HG03135 (cell line): ENCODE results near the gene SH2D7.

Source experiments
- ATAC-seq: cut with Tn5 transposase; IDR thresholded peaks from one replicate; pipeline ENCODE4 v1.9.1; 2021; ENCODE audit warnings: mild to moderate bottlenecking, moderate library complexity; ENCODE audit not compliant: unreplicated experiment

Gene SH2D7

GRCh38 chr15:78077053-78077870 lies 15.1 kb upstream of the SH2D7 start, which contains the start of gene TBC1D2B:
TSS of gene TBC1D2B (minus strand) at chr15:78077711. CDS start at chr15:78077652, 59 bp downstream.
- peak; percentile 69 for ATAC-seq

GRCh38 chr15:78077871-78078210 lies 14.5 kb upstream of the SH2D7 start:
- ATAC-seq = peak; percentile 12

GRCh38 chr15:78079298-78080087 lies 12.9 kb upstream of the SH2D7 start:
- no peak for ATAC-seq

GRCh38 chr15:78080088-78080460 lies 12.3 kb upstream of the SH2D7 start:
- no peak for ATAC-seq

GRCh38 chr15:78082106-78082742 lies 10.1 kb upstream of the SH2D7 start:
- ATAC-seq = no peak

GRCh38 chr15:78082743-78083110 lies 9.6 kb upstream of the SH2D7 start:
- no peak for ATAC-seq

GRCh38 chr15:78083186-78083585 lies 9.2 kb upstream of the SH2D7 start:
- no peak for ATAC-seq

- ATAC-seq = no peak
Measured at GRCh38 chr15:78083687-78084448, 8.5 kb upstream of the SH2D7 start.

- no peak for ATAC-seq
Measured at GRCh38 chr15:78084449-78084750, 8.0 kb upstream of the SH2D7 start.

- ATAC-seq = no peak
Measured at GRCh38 chr15:78085928-78086327, 6.4 kb upstream of the SH2D7 start.

- no peak for ATAC-seq
Measured at GRCh38 chr15:78087951-78088772, 4.2 kb upstream of the SH2D7 start.

- no peak for ATAC-seq
Measured at GRCh38 chr15:78088773-78089080, 3.6 kb upstream of the SH2D7 start.

GRCh38 chr15:78090422-78091063 lies 1.8 kb upstream of the SH2D7 start:
- ATAC-seq = no peak

- no peak for ATAC-seq
Measured at GRCh38 chr15:78093242-78094020, 1.1 kb downstream of the SH2D7 start.

- ATAC-seq = no peak
Measured at GRCh38 chr15:78097667-78098066, 5.3 kb downstream of the SH2D7 start.

GRCh38 chr15:78098131-78098755 lies 5.9 kb downstream of the SH2D7 start:
- ATAC-seq = no peak

GRCh38 chr15:78100886-78101285 lies 8.5 kb downstream of the SH2D7 start:
- no peak for ATAC-seq

- no peak for ATAC-seq
Measured at GRCh38 chr15:78101423-78102105, 9.2 kb downstream of the SH2D7 start.
